ENCODE results near the gene SLC22A3.

The SLC22A3 gene

GRCh38 chr6:160419488-160419887 lies 71.3 kb downstream of the SLC22A3 start:
- H4K20me1 ChIP-seq (ENCODE audit: control insufficient read depth, insufficient read depth, low read depth, low read length) = no peaks in the 10 kb centered on the region
- no peaks in the 10 kb centered on the region for H3K36me3 ChIP-seq (ENCODE audit: control insufficient read depth, low read length)
- H3K27ac ChIP-seq (ENCODE audit: low read depth, low read length) = no peak overlapping the region
- H3K4me1 ChIP-seq (ENCODE audit: control insufficient read depth, low read length) = no peaks in the 10 kb centered on the region
- no peak overlapping the region for H3K4me3 ChIP-seq (ENCODE audit: low read length)
- no peaks in the 10 kb centered on the region; the same call in 1 of the 2 replicates for H3K9me2 ChIP-seq (replicated peaks; ENCODE audit: control insufficient read depth, low read length)
- TF ChIP-seq EZH2phosphoT487 (IDR thresholded peaks at IDR 0.05; ENCODE audit: borderline replicate concordance, low read length) (no peak), CTCF (IDR thresholded peaks at IDR 0.05; ENCODE audit: low read depth, low read length, poor library complexity, severe bottlenecking) (no peak)
- H3K79me2 ChIP-seq (ENCODE audit: control insufficient read depth, low read length) = no peaks in the 10 kb centered on the region
- no peaks in the 10 kb centered on the region for H3F3A ChIP-seq (ENCODE audit: control insufficient read depth, insufficient read depth)
- H3K4me2 ChIP-seq (ENCODE audit: low read length) = no peak overlapping the region
- no peaks in the 10 kb centered on the region for H3K9me3 ChIP-seq (ENCODE audit: control insufficient read depth, insufficient read depth, low read length)
- no peaks in the 10 kb centered on the region for H3K27me3 ChIP-seq (ENCODE audit: control insufficient read depth, low read length)

- Histone ChIP-seq H3K4me2 (ENCODE audit: low read length) (no peak overlapping the region), H3K36me3 (ENCODE audit: control insufficient read depth, low read length) (no peaks in the 10 kb centered on the region), H3K4me1 (ENCODE audit: control insufficient read depth, low read length) (no peaks in the 10 kb centered on the region), H3K27ac (ENCODE audit: low read depth, low read length) (no peak overlapping the region), H3K27me3 (ENCODE audit: control insufficient read depth, low read length) (no peaks in the 10 kb centered on the region), H3K79me2 (ENCODE audit: control insufficient read depth, low read length) (no peaks in the 10 kb centered on the region), H4K20me1 (ENCODE audit: control insufficient read depth, insufficient read depth, low read depth, low read length) (no peaks in the 10 kb centered on the region), H3K4me3 (ENCODE audit: low read length) (no peak overlapping the region), H3F3A (ENCODE audit: control insufficient read depth, insufficient read depth) (no peaks in the 10 kb centered on the region), H3K9me3 (ENCODE audit: control insufficient read depth, insufficient read depth, low read length) (no peaks in the 10 kb centered on the region), H3K9me2 (replicated peaks; ENCODE audit: control insufficient read depth, low read length) (no peaks in the 10 kb centered on the region; the same call in 1 of the 2 replicates)
- no peak for TF ChIP-seq CTCF (IDR thresholded peaks at IDR 0.05; ENCODE audit: low read depth, low read length, poor library complexity, severe bottlenecking)
- no peak for TF ChIP-seq EZH2phosphoT487 (IDR thresholded peaks at IDR 0.05; ENCODE audit: borderline replicate concordance, low read length)
These were observed 72.2 kb downstream of the SLC22A3 start for GRCh38 chr6:160420253-160420968.

GRCh38 chr6:160420969-160421556 lies 72.9 kb downstream of the SLC22A3 start:
- H3K4me3 ChIP-seq (ENCODE audit: low read length) = no peak overlapping the region
- TF ChIP-seq EZH2phosphoT487 (IDR thresholded peaks at IDR 0.05; ENCODE audit: borderline replicate concordance, low read length) = no peak
- no peak for TF ChIP-seq CTCF (IDR thresholded peaks at IDR 0.05; ENCODE audit: low read depth, low read length, poor library complexity, severe bottlenecking)
- no peaks in the 10 kb centered on the region; the same call in 1 of the 2 replicates for H3K9me2 ChIP-seq (replicated peaks; ENCODE audit: control insufficient read depth, low read length)
- H3K9me3 ChIP-seq (ENCODE audit: control insufficient read depth, insufficient read depth, low read length) = no peaks in the 10 kb centered on the region
- H3K4me2 ChIP-seq (ENCODE audit: low read length) = no peak overlapping the region
- no peaks in the 10 kb centered on the region for H3K4me1 ChIP-seq (ENCODE audit: control insufficient read depth, low read length)
- H3K79me2 ChIP-seq (ENCODE audit: control insufficient read depth, low read length) = no peaks in the 10 kb centered on the region
- no peaks in the 10 kb centered on the region for H4K20me1 ChIP-seq (ENCODE audit: control insufficient read depth, insufficient read depth, low read depth, low read length)
- no peaks in the 10 kb centered on the region for H3F3A ChIP-seq (ENCODE audit: control insufficient read depth, insufficient read depth)
- no peaks in the 10 kb centered on the region for H3K36me3 ChIP-seq (ENCODE audit: control insufficient read depth, low read length)
- no peaks in the 10 kb centered on the region for H3K27me3 ChIP-seq (ENCODE audit: control insufficient read depth, low read length)
- no peak overlapping the region for H3K27ac ChIP-seq (ENCODE audit: low read depth, low read length)
